ENCODE measurements around the gene SCARB1. TPM values are rescaled to one million over a fixed set of nuclear protein-coding genes. Genes with fewer than 3 reads are reported as not detected.

Gene SCARB1
- total and polyA plus RNA-seq, 9 donors = 20.8 to 1,262 (median 81.7) TPM

- intact Hi-C loops (cut with DNase I) = no loop called here
- Histone ChIP-seq H3K9me3 (no peaks in the 10 kb centered on the region), H3K27me3 (no peaks in the 10 kb centered on the region), H3K4me1 (ENCODE audit: insufficient read depth) (peaks cover 20% of the 10 kb centered on the region), H3K4me3 (no peak overlapping the region), H3K36me3 (no peaks in the 10 kb centered on the region), H3K27ac (peak overlapping the region in 1 of 2 donors; percentile 40)
- DNase-seq = no peak
- TF ChIP-seq EP300 (IDR thresholded peaks at IDR 0.05) (no peak), CTCF (IDR thresholded peaks at IDR 0.05) (no peak), POLR2A (IDR thresholded peaks at IDR 0.05) (no peak)
- WGBS, 3 donors = 79 to 95% (median 82%) methylated on average over 9 of the region's 9 CpGs
Measured at GRCh38 chr12:124829008-124829707, 34.5 kb downstream of the SCARB1 start.

GRCh38 chr12:124828264-124829007 is 35.2 kb downstream of the SCARB1 start:
- 62 to 70% (median 66%) methylated on average over 18 of the region's 18 CpGs for WGBS, 3 donors
- H3K4me3 ChIP-seq = no peak overlapping the region
- peak overlapping the region in 1 of 2 donors; percentile 40 for H3K27ac ChIP-seq
- peak in 1 of 5 donors; percentile 66 for DNase-seq
- H3K27me3 ChIP-seq = no peaks in the 10 kb centered on the region
- H3K9me3 ChIP-seq = no peaks in the 10 kb centered on the region
- no peaks in the 10 kb centered on the region for H3K36me3 ChIP-seq
- peaks cover 17% of the 10 kb centered on the region for H3K4me1 ChIP-seq (ENCODE audit: insufficient read depth)
- TF ChIP-seq EP300 (IDR thresholded peaks at IDR 0.05) (no peak), CTCF (IDR thresholded peaks at IDR 0.05) (no peak), POLR2A (IDR thresholded peaks at IDR 0.05) (no peak)
- intact Hi-C loops (cut with DNase I) = no loop called here

GRCh38 chr12:124827588-124828184 is 36.0 kb downstream of the SCARB1 start:
- peak overlapping the region in 1 of 2 donors; percentile 40 for H3K27ac ChIP-seq
- intact Hi-C loops (cut with DNase I) = no loop called here
- DNase-seq = no peak
- H3K27me3 ChIP-seq = no peaks in the 10 kb centered on the region
- TF ChIP-seq POLR2A (IDR thresholded peaks at IDR 0.05) (no peak), EP300 (IDR thresholded peaks at IDR 0.05) (no peak), CTCF (IDR thresholded peaks at IDR 0.05) (no peak)
- WGBS, 3 donors = 61 to 73% (median 63%) methylated on average over 15 of the region's 15 CpGs
- peaks cover 13% of the 10 kb centered on the region for H3K4me1 ChIP-seq (ENCODE audit: insufficient read depth)
- no peak overlapping the region for H3K4me3 ChIP-seq
- no peaks in the 10 kb centered on the region for H3K9me3 ChIP-seq
- H3K36me3 ChIP-seq = no peaks in the 10 kb centered on the region

GRCh38 chr12:124824195-124824594 is 39.5 kb downstream of the SCARB1 start:
- H3K27me3 ChIP-seq = no peaks in the 10 kb centered on the region
- no peaks in the 10 kb centered on the region for H3K36me3 ChIP-seq
- no peak overlapping the region for H3K4me3 ChIP-seq
- H3K27ac ChIP-seq = no peak overlapping the region
- H3K4me1 ChIP-seq (ENCODE audit: insufficient read depth) = peaks cover 9% of the 10 kb centered on the region
- intact Hi-C loops (cut with DNase I) = no loop called here
- TF ChIP-seq EP300 (IDR thresholded peaks at IDR 0.05) (no peak), CTCF (IDR thresholded peaks at IDR 0.05) (no peak), POLR2A (IDR thresholded peaks at IDR 0.05) (no peak)
- no peak for DNase-seq
- WGBS, 3 donors = 85 to 96% (median 93%) methylated on average over 8 of the region's 8 CpGs
- no peaks in the 10 kb centered on the region for H3K9me3 ChIP-seq
